GM12878 (cell line): Measurements from ENCODE around the gene IRGM. TPM values are rescaled to one million over a fixed set of nuclear protein-coding genes. Genes with fewer than 3 reads are reported as not detected.
A peak's percentile ranks its signal among the peaks of the same experiment; 100 is the strongest.

Experiments used
- CHD1 ChIP-seq: IDR thresholded peaks from 2 replicates; pipeline ENCODE4 v1.6.1; 2012; ENCODE audit warnings: low read depth, low read length, improper control_type of control experiment
- FOXK2 ChIP-seq: fragments of 450-650 bp; IDR thresholded peaks from 2 replicates; pipeline ENCODE4 v1.6.1; 2017; ENCODE audit warnings: mild to moderate bottlenecking, moderate library complexity
- MEF2B ChIP-seq: fragments of 450-650 bp; IDR thresholded peaks from 2 replicates; pipeline ENCODE4 v1.6.1; 2018; ENCODE audit warnings: mild to moderate bottlenecking, moderate library complexity; ENCODE audit not compliant: partially characterized antibody, poor library complexity, severe bottlenecking
- SMC3 ChIP-seq: IDR thresholded peaks from 2 replicates; pipeline ENCODE4 v1.6.1; 2011; ENCODE audit warnings: low read length, improper control_type of control experiment, borderline replicate concordance
- ZSCAN29 ChIP-seq: fragments of 450-650 bp; IDR thresholded peaks from 2 replicates; pipeline ENCODE4 v1.6.1; 2017; ENCODE audit warnings: mild to moderate bottlenecking, moderate library complexity
- polyA plus RNA-seq, 11 experiments: library from polyadenylated mRNA; depleted of rRNA in 4 of 11; unstranded in 6 of 11; stranded (reverse) in 5 of 11; fragments of >200 nt; fragmentation: Nextera tagmentation in 4 of 11; fragmentation: Illumina TruSeq in 1 of 11; extraction: Ambion mirVana in 4 of 11; extraction: Trizol in 1 of 11; gene quantifications; 1 replicate in 1 of 11; 2 replicates in 10 of 11; pipeline versions ENCODE4 v1.2.1 to v1.2.3, GENCODE V29; 2011 to 2016; ENCODE audit warnings: inconsistent platforms in 2 of 11, missing spikeins in 2 of 11, low read depth in 1 of 11
- total RNA-seq, 4 experiments: library from RNA; depleted of rRNA in 3 of 4; stranded (reverse); fragments of >200 nt in 3 of 4; fragmentation: Illumina TruSeq in 1 of 4; extraction: Trizol in 1 of 4; gene quantifications; 2 replicates each; pipeline versions ENCODE4 v1.2.1 to v1.2.3, GENCODE V29; 2013 to 2021
- TF ChIP-seq, protein P1 (sequence below): fragments of 450-650 bp; formaldehyde crosslinking; IDR thresholded peaks from 2 replicates; pipeline ENCODE4 v1.5.0; 2022; ENCODE audit warnings: mild to moderate bottlenecking, missing genetic modification characterization
- TF ChIP-seq, protein P2 (sequence below): IDR thresholded peaks from 2 replicates; pipeline ENCODE4 v1.6.1; 2012; ENCODE audit warnings: low read length, inconsistent platforms
- TF ChIP-seq, protein P3 (sequence below): IDR thresholded peaks from 2 replicates; pipeline ENCODE4 v1.6.1; 2012; ENCODE audit warnings: improper control_type of control experiment, low read depth, low read length; ENCODE audit not compliant: insufficient replicate concordance
- TF ChIP-seq, protein P4 (sequence below): fragments of 150-350 bp; IDR thresholded peaks from 2 replicates; pipeline ENCODE4 v1.6.1; 2016; ENCODE audit warnings: low read depth, low read length
- TF ChIP-seq, protein P5 (sequence below): fragments of 450-650 bp; IDR thresholded peaks from 2 replicates; pipeline ENCODE4 v1.6.1; 2017; ENCODE audit warnings: mild to moderate bottlenecking, moderate library complexity

Gene IRGM
- total and polyA plus RNA-seq, 10 of the 15 experiments (the other 5 are each of a cell fraction or from before 2014, with no cell fraction given), result 0.11 to 0.38 (median 0.27) TPM; not detected in 2

DNA sequence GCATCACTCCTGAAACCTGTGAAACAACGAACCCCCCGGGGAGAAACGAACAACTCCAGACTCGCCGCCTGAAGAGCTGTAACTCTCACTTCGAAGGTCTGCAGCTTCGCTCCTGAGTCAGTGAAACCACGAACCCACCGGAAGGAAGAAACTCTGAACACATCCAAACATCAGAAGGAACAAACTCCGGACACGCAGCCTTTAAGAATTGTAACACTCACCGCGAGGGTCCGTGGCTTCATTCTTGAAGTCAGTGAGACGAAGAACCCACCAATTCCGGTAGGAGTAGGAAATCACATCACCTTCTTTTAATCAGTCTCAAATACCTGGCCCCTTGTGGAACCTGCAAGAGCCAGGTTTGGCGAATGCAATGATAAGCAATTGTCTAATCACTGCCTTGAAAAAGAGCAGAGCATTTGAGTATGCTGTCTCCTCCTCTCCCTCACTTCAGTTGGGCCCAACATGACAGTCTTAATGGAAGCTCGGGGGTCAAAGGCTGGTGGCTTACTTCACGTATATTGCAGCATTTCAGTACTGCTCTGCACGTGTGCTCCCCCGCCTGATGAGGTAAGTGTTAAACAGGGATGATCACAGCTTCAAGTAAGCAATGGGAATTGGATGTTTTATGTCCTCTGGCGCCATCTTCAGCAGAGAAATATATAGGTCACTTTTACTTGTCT lies 473 bp downstream of the IRGM start (continued):
- TF ChIP-seq, protein P1, sequence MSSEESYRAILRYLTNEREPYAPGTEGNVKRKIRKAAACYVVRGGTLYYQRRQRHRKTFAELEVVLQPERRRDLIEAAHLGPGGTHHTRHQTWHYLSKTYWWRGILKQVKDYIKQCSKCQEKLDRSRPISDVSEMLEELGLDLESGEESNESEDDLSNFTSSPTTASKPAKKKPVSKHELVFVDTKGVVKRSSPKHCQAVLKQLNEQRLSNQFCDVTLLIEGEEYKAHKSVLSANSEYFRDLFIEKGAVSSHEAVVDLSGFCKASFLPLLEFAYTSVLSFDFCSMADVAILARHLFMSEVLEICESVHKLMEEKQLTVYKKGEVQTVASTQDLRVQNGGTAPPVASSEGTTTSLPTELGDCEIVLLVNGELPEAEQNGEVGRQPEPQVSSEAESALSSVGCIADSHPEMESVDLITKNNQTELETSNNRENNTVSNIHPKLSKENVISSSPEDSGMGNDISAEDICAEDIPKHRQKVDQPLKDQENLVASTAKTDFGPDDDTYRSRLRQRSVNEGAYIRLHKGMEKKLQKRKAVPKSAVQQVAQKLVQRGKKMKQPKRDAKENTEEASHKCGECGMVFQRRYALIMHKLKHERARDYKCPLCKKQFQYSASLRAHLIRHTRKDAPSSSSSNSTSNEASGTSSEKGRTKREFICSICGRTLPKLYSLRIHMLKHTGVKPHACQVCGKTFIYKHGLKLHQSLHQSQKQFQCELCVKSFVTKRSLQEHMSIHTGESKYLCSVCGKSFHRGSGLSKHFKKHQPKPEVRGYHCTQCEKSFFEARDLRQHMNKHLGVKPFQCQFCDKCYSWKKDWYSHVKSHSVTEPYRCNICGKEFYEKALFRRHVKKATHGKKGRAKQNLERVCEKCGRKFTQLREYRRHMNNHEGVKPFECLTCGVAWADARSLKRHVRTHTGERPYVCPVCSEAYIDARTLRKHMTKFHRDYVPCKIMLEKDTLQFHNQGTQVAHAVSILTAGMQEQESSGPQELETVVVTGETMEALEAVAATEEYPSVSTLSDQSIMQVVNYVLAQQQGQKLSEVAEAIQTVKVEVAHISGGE (CRISPR knock-in tag), result no peak
- TF ChIP-seq SMC3, result peak; percentile 87
- TF ChIP-seq, protein P2, sequence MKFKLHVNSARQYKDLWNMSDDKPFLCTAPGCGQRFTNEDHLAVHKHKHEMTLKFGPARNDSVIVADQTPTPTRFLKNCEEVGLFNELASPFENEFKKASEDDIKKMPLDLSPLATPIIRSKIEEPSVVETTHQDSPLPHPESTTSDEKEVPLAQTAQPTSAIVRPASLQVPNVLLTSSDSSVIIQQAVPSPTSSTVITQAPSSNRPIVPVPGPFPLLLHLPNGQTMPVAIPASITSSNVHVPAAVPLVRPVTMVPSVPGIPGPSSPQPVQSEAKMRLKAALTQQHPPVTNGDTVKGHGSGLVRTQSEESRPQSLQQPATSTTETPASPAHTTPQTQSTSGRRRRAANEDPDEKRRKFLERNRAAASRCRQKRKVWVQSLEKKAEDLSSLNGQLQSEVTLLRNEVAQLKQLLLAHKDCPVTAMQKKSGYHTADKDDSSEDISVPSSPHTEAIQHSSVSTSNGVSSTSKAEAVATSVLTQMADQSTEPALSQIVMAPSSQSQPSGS, result peak; percentile 92
- TF ChIP-seq ZSCAN29, result no peak
- TF ChIP-seq FOXK2, result no peak
- TF ChIP-seq MEF2B, result peak; percentile 39
- TF ChIP-seq, protein P3, sequence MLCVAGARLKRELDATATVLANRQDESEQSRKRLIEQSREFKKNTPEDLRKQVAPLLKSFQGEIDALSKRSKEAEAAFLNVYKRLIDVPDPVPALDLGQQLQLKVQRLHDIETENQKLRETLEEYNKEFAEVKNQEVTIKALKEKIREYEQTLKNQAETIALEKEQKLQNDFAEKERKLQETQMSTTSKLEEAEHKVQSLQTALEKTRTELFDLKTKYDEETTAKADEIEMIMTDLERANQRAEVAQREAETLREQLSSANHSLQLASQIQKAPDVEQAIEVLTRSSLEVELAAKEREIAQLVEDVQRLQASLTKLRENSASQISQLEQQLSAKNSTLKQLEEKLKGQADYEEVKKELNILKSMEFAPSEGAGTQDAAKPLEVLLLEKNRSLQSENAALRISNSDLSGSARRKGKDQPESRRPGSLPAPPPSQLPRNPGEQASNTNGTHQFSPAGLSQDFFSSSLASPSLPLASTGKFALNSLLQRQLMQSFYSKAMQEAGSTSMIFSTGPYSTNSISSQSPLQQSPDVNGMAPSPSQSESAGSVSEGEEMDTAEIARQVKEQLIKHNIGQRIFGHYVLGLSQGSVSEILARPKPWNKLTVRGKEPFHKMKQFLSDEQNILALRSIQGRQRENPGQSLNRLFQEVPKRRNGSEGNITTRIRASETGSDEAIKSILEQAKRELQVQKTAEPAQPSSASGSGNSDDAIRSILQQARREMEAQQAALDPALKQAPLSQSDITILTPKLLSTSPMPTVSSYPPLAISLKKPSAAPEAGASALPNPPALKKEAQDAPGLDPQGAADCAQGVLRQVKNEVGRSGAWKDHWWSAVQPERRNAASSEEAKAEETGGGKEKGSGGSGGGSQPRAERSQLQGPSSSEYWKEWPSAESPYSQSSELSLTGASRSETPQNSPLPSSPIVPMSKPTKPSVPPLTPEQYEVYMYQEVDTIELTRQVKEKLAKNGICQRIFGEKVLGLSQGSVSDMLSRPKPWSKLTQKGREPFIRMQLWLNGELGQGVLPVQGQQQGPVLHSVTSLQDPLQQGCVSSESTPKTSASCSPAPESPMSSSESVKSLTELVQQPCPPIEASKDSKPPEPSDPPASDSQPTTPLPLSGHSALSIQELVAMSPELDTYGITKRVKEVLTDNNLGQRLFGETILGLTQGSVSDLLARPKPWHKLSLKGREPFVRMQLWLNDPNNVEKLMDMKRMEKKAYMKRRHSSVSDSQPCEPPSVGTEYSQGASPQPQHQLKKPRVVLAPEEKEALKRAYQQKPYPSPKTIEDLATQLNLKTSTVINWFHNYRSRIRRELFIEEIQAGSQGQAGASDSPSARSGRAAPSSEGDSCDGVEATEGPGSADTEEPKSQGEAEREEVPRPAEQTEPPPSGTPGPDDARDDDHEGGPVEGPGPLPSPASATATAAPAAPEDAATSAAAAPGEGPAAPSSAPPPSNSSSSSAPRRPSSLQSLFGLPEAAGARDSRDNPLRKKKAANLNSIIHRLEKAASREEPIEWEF, result no peak
- TF ChIP-seq, protein P4, sequence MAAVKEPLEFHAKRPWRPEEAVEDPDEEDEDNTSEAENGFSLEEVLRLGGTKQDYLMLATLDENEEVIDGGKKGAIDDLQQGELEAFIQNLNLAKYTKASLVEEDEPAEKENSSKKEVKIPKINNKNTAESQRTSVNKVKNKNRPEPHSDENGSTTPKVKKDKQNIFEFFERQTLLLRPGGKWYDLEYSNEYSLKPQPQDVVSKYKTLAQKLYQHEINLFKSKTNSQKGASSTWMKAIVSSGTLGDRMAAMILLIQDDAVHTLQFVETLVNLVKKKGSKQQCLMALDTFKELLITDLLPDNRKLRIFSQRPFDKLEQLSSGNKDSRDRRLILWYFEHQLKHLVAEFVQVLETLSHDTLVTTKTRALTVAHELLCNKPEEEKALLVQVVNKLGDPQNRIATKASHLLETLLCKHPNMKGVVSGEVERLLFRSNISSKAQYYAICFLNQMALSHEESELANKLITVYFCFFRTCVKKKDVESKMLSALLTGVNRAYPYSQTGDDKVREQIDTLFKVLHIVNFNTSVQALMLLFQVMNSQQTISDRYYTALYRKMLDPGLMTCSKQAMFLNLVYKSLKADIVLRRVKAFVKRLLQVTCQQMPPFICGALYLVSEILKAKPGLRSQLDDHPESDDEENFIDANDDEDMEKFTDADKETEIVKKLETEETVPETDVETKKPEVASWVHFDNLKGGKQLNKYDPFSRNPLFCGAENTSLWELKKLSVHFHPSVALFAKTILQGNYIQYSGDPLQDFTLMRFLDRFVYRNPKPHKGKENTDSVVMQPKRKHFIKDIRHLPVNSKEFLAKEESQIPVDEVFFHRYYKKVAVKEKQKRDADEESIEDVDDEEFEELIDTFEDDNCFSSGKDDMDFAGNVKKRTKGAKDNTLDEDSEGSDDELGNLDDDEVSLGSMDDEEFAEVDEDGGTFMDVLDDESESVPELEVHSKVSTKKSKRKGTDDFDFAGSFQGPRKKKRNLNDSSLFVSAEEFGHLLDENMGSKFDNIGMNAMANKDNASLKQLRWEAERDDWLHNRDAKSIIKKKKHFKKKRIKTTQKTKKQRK, result no peak
- TF ChIP-seq, protein P5, sequence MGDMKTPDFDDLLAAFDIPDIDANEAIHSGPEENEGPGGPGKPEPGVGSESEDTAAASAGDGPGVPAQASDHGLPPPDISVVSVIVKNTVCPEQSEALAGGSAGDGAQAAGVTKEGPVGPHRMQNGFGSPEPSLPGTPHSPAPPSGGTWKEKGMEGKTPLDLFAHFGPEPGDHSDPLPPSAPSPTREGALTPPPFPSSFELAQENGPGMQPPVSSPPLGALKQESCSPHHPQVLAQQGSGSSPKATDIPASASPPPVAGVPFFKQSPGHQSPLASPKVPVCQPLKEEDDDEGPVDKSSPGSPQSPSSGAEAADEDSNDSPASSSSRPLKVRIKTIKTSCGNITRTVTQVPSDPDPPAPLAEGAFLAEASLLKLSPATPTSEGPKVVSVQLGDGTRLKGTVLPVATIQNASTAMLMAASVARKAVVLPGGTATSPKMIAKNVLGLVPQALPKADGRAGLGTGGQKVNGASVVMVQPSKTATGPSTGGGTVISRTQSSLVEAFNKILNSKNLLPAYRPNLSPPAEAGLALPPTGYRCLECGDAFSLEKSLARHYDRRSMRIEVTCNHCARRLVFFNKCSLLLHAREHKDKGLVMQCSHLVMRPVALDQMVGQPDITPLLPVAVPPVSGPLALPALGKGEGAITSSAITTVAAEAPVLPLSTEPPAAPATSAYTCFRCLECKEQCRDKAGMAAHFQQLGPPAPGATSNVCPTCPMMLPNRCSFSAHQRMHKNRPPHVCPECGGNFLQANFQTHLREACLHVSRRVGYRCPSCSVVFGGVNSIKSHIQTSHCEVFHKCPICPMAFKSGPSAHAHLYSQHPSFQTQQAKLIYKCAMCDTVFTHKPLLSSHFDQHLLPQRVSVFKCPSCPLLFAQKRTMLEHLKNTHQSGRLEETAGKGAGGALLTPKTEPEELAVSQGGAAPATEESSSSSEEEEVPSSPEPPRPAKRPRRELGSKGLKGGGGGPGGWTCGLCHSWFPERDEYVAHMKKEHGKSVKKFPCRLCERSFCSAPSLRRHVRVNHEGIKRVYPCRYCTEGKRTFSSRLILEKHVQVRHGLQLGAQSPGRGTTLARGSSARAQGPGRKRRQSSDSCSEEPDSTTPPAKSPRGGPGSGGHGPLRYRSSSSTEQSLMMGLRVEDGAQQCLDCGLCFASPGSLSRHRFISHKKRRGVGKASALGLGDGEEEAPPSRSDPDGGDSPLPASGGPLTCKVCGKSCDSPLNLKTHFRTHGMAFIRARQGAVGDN, result 0 out of 2 replicates have a peak, but pooled peaks have one; percentile 19
- TF ChIP-seq CHD1, result no peak
